Panc1 (cell line): ENCODE data around the gene PLXNC1.

Source experiments
- CTCF ChIP-seq: fragments of 450-650 bp; IDR thresholded peaks from 2 replicates; pipeline ENCODE4 v1.5.1; 2017; ENCODE audit warnings: mild to moderate bottlenecking
- REST ChIP-seq, 2 experiments: IDR thresholded peaks; 2 replicates each; pipeline ENCODE4 v1.6.1; 2011 to 2012; ENCODE audit warnings: low read depth in 2 of 2, control low read depth in 1 of 2, low read length in 1 of 2, mild to moderate bottlenecking in 1 of 2, moderate library complexity in 1 of 2; ENCODE audit not compliant: insufficient read depth in 1 of 2
- SIN3A ChIP-seq: IDR thresholded peaks from 2 replicates; pipeline ENCODE4 v1.6.1; 2012; ENCODE audit warnings: low read depth, mild to moderate bottlenecking, low read length, moderate library complexity, borderline replicate concordance; ENCODE audit not compliant: insufficient read depth

GRCh38 chr12:94282675-94283074, 134.3 kb downstream of the PLXNC1 start:
- no peak for TF ChIP-seq CTCF
- TF ChIP-seq SIN3A: no peak
- no peak for TF ChIP-seq REST (IDR thresholded peaks at IDR 0.05; ENCODE audit: insufficient read depth in 1 of 2, low read depth in 2 of 2, low read length in 1 of 2)
